H1 (cell line): ENCODE data around the gene NAT9. TPM values are rescaled to one million over a fixed set of nuclear protein-coding genes. Genes with fewer than 3 reads are reported as not detected.

ENCODE experiments used
- CTCF ChIA-PET: fragments of 300-600 bp; sonication (Branson Sonifier 250); formaldehyde crosslinking; loops from one replicate; lab custom pipeline; 2021; ENCODE audit not compliant: partially characterized antibody; lab: Charles Lee
- POLR2A ChIA-PET: fragments of 300-600 bp; sonication (Branson Sonifier 250); formaldehyde crosslinking; loops from one replicate; lab custom pipeline; 2021; ENCODE audit warnings: inconsistent platforms; ENCODE audit not compliant: partially characterized antibody; lab: Charles Lee
- DNase-seq, 2 experiments: peaks; one replicate each; pipeline versions ENCODE4 v3.0.0 to v3.0.0-alpha.2; 2010 to 2022; ENCODE audit warnings: low spot score in 2 of 2, low read depth in 1 of 2, mixed read lengths in 1 of 2
- FAIRE-seq: peaks from 2 replicates; lab custom pipeline; 2011; peaks lifted over from hg19 to GRCh38; lab: Jason Lieb, UNC
- H2AFZ ChIP-seq: 2 replicates; pipeline ENCODE4 v1.8.1; 2012; ENCODE audit warnings: low read length, inconsistent platforms
- H2AK5ac ChIP-seq: 2 replicates; pipeline ENCODE4 v1.6.1; 2013; ENCODE audit warnings: low read depth, low read length
- H2BK120ac ChIP-seq: replicated peaks from 2 replicates; pipeline ENCODE3; 2013; ENCODE audit warnings: low read depth, low read length, inconsistent platforms
- H2BK12ac ChIP-seq: 2 replicates; pipeline ENCODE4 v1.6.1; 2013; ENCODE audit warnings: low read depth, low read length
- H2BK15ac ChIP-seq: 2 replicates; pipeline ENCODE4 v1.6.1; 2013; ENCODE audit warnings: low read length
- H2BK20ac ChIP-seq: 2 replicates; pipeline ENCODE4 v1.6.1; 2013; ENCODE audit warnings: low read length
- H2BK5ac ChIP-seq: 2 replicates; pipeline ENCODE4 v1.6.1; 2013; ENCODE audit warnings: low read depth, low read length
- H3K14ac ChIP-seq: 2 replicates; pipeline ENCODE4 v1.6.1; 2013; ENCODE audit warnings: inconsistent platforms; ENCODE audit not compliant: insufficient read length
- H3K18ac ChIP-seq: 2 replicates; pipeline ENCODE4 v1.6.1; 2013; ENCODE audit warnings: low read length; ENCODE audit errors: extremely low read depth
- H3K23ac ChIP-seq: 2 replicates; pipeline ENCODE4 v1.6.1; 2013; ENCODE audit warnings: inconsistent platforms; ENCODE audit not compliant: insufficient read length
- H3K23me2 ChIP-seq: 2 replicates; pipeline ENCODE4 v1.6.1; 2013; ENCODE audit warnings: low read depth, low read length
- H3K27ac ChIP-seq: 2 replicates; pipeline ENCODE4 v1.6.1; 2011; ENCODE audit warnings: low read depth, low read length, inconsistent platforms
- H3K27me3 ChIP-seq, 4 experiments: replicated peaks in 1 of 4; 1 replicate in 1 of 4; 2 replicates in 3 of 4; pipeline versions ENCODE4 v1.6.1 to v1.8.1; 2011 to 2013; ENCODE audit warnings: low read length in 3 of 4, mild to moderate bottlenecking in 3 of 4, inconsistent platforms in 2 of 4, mixed read lengths in 2 of 4, moderate library complexity in 1 of 4; ENCODE audit not compliant: control insufficient read depth in 3 of 4, insufficient read depth in 3 of 4; ENCODE audit errors: extremely low read depth in 1 of 4
- H3K36me3 ChIP-seq, 4 experiments: 2 replicates each; pipeline versions ENCODE4 v1.6.1 to v1.8.1; 2011 to 2013; ENCODE audit warnings: mild to moderate bottlenecking in 4 of 4, low read length in 3 of 4, moderate library complexity in 2 of 4, control low read depth in 1 of 4, inconsistent platforms in 1 of 4; ENCODE audit not compliant: insufficient read depth in 4 of 4, control insufficient read depth in 2 of 4
- H3K4ac ChIP-seq: replicated peaks from 2 replicates; pipeline ENCODE3; 2013; ENCODE audit warnings: low read length, low read depth, mixed read lengths, inconsistent platforms; ENCODE audit not compliant: insufficient read length
- H3K4me1 ChIP-seq, 4 experiments: replicated peaks in 1 of 4; 1 replicate in 1 of 4; 2 replicates in 3 of 4; pipeline versions ENCODE4 v1.6.1 to v1.8.1; 2011 to 2013; ENCODE audit warnings: low read length in 3 of 4, inconsistent platforms in 2 of 4, mixed read lengths in 1 of 4; ENCODE audit not compliant: insufficient read depth in 4 of 4, control insufficient read depth in 3 of 4
- H3K4me2 ChIP-seq, 2 experiments: 2 replicates each; pipeline versions ENCODE4 v1.6.1 to v1.8.1; 2011 to 2013; ENCODE audit warnings: low read depth in 2 of 2, low read length in 2 of 2, control low read depth in 1 of 2, inconsistent platforms in 1 of 2, mild to moderate bottlenecking in 1 of 2; ENCODE audit not compliant: insufficient read depth in 1 of 2
- H3K4me3 ChIP-seq, 4 experiments: fragments of 200-600, 300-600 bp in 1 of 4; sonication (generic), shearing (Covaris generic), sonication (Bioruptor Twin) in 1 of 4; 2 replicates each; pipeline versions ENCODE4 v1.5.1 to v1.8.1; 2011 to 2016; ENCODE audit warnings: low read length in 4 of 4, low read depth in 3 of 4, control low read depth in 2 of 4, inconsistent platforms in 2 of 4, mild to moderate bottlenecking in 2 of 4, mixed read lengths in 1 of 4, moderate library complexity in 1 of 4; ENCODE audit not compliant: insufficient read depth in 2 of 4; ENCODE audit errors: extremely low read depth in 1 of 4
- H3K56ac ChIP-seq: replicated peaks from 2 replicates; pipeline ENCODE3; 2013; ENCODE audit warnings: low read depth, mild to moderate bottlenecking, mixed read lengths, low read length, inconsistent platforms; ENCODE audit not compliant: insufficient read length
- H3K79me1 ChIP-seq: 2 replicates; pipeline ENCODE4 v1.6.1; 2013; ENCODE audit warnings: low read depth, low read length, control low read depth
- H3K79me2 ChIP-seq, 2 experiments: 2 replicates each; pipeline versions ENCODE4 v1.6.1 to v1.8.1; 2012 to 2013; ENCODE audit warnings: low read length in 2 of 2, mild to moderate bottlenecking in 2 of 2, inconsistent platforms in 1 of 2; ENCODE audit not compliant: insufficient read depth in 2 of 2, control insufficient read depth in 1 of 2
- H3K9ac ChIP-seq, 4 experiments: replicated peaks in 1 of 4; 1 replicate in 1 of 4; 2 replicates in 3 of 4; pipeline versions ENCODE4 v1.6.1 to v1.8.1; 2011 to 2013; ENCODE audit warnings: low read depth in 3 of 4, low read length in 3 of 4, control low read depth in 2 of 4, mild to moderate bottlenecking in 2 of 4, moderate library complexity in 2 of 4, inconsistent platforms in 1 of 4; ENCODE audit errors: extremely low read depth in 1 of 4
- H3K9me3 ChIP-seq, 2 experiments: 2 replicates each; pipeline versions ENCODE4 v1.6.1 to v1.8.1; 2012 to 2013; ENCODE audit warnings: mild to moderate bottlenecking in 2 of 2, moderate library complexity in 2 of 2, control low read depth in 1 of 2, inconsistent platforms in 1 of 2, low read depth in 1 of 2, low read length in 1 of 2, mixed read lengths in 1 of 2; ENCODE audit not compliant: insufficient read depth in 2 of 2
- H4K20me1 ChIP-seq, 2 experiments: replicated peaks in 1 of 2; 2 replicates each; pipeline versions ENCODE3 to v1.8.1; 2011 to 2013; ENCODE audit warnings: inconsistent platforms in 2 of 2, low read length in 2 of 2, mild to moderate bottlenecking in 1 of 2; ENCODE audit not compliant: insufficient read depth in 2 of 2, control insufficient read depth in 1 of 2
- H4K5ac ChIP-seq: 2 replicates; pipeline ENCODE4 v1.6.1; 2013; ENCODE audit warnings: low read length, low read depth, mixed read lengths, inconsistent platforms; ENCODE audit not compliant: insufficient read length
- H4K8ac ChIP-seq: 2 replicates; pipeline ENCODE4 v1.8.0; 2013; ENCODE audit warnings: mild to moderate bottlenecking, moderate library complexity, low read length, inconsistent platforms; ENCODE audit not compliant: insufficient read depth; ENCODE audit errors: extremely low read depth
- H4K91ac ChIP-seq: replicated peaks from 2 replicates; pipeline ENCODE3; 2013; ENCODE audit warnings: low read length, mixed read lengths, inconsistent platforms; ENCODE audit not compliant: insufficient read length
- CHD1 ChIP-seq: IDR thresholded peaks from 2 replicates; pipeline ENCODE4 v1.6.1; 2012; ENCODE audit warnings: low read depth, low read length, improper control_type of control experiment
- E2F6 ChIP-seq: IDR thresholded peaks from 2 replicates; pipeline ENCODE4 v1.6.1; 2012; ENCODE audit warnings: inconsistent platforms
- JUN ChIP-seq: IDR thresholded peaks from 2 replicates; pipeline ENCODE4 v1.6.1; 2011; ENCODE audit warnings: low read depth, mild to moderate bottlenecking, improper control_type of control experiment, low read length
- NANOG ChIP-seq: IDR thresholded peaks from 2 replicates; pipeline ENCODE4 v1.6.1; 2011; ENCODE audit warnings: low read length, low read depth, mild to moderate bottlenecking, inconsistent platforms; ENCODE audit not compliant: insufficient read depth, poor library complexity, severe bottlenecking
- WGBS, 2 experiments: shearing (Covaris generic) in 1 of 2; methylation state at CpG; one replicate each; pipeline versions ENCODE4 v1.1.6 to v1.1.7; 2013 to 2015; ENCODE audit warnings: low lambda C conversion rate in 2 of 2, mixed read lengths in 2 of 2, inconsistent platforms in 1 of 2, low coverage in 1 of 2, missing lambda C conversion rate in 1 of 2; ENCODE audit not compliant: insufficient replicate concordance in 2 of 2, insufficient coverage in 1 of 2, insufficient read length in 1 of 2; ENCODE audit errors: extremely low coverage in 1 of 2, missing lambda C conversion rate in 1 of 2; 5-methylcytosine and 5-hydroxymethylcytosine counted together
- polyA plus RNA-seq, 7 experiments: library from polyadenylated mRNA; depleted of rRNA in 3 of 7; stranded (reverse) in 5 of 7; unstranded in 2 of 7; fragments of >200 nt in 5 of 7; fragments of 200-250 nt in 2 of 7; gene quantifications; 1 replicate in 5 of 7; 2 replicates in 1 of 7; 4 replicates in 1 of 7; pipeline versions ENCODE4 v1.2.1 to v1.2.3, GENCODE V29; 2011 to 2013; ENCODE audit warnings: missing spikeins in 2 of 7, mixed read lengths in 2 of 7
- total RNA-seq: library from RNA; stranded (reverse); fragmentation: NEBNext Ultra II Directional; extraction: Animal tissue kit (Norgen Biotek cat#: 25700); gene quantifications from 2 replicates; pipeline ENCODE4 v1.2.1, GENCODE V29; 2021

NAT9 gene
- total and polyA plus RNA-seq, 2 of the 8 experiments (the other 6 are each of a cell fraction or from before 2014, with no cell fraction given): 32.3 to 42.7 TPM

- H3K14ac ChIP-seq: no peak overlapping the region
- no peak overlapping the region for H4K8ac ChIP-seq
- H4K20me1 ChIP-seq: peaks cover 0 to 7% of the 10 kb centered on the region in 2 experiments
- peaks cover 14% of the 10 kb centered on the region for H3K23me2 ChIP-seq
- H3K27ac ChIP-seq: no peak overlapping the region
- ChIA-PET CTCF (interaction anchor here (1.0 to 1.4 kb wide), 3 partner anchors 15 to 72 kb away, joined by 3 read pairs; no protein-coding TSS in a partner anchor), POLR2A (interaction anchor here (0.8 kb wide), 1 partner anchor 20 kb away, joined by 3 read pairs; no protein-coding TSS in a partner anchor)
- peaks cover 0 to 3% (median 0%) of the 10 kb centered on the region in 4 experiments; a peak in 3 of 7 replicates for H3K27me3 ChIP-seq
- H3K23ac ChIP-seq: no peak overlapping the region
- H3K4me3 ChIP-seq: no peak overlapping the region
- no peaks in the 10 kb centered on the region for H3K4me1 ChIP-seq
- no peaks in the 10 kb centered on the region for H3K36me3 ChIP-seq
- DNase-seq (no peak), FAIRE-seq (no peak)
- no peak overlapping the region for H2BK5ac ChIP-seq
- H2BK15ac ChIP-seq: no peak overlapping the region
- 88% methylated on average over 15 of the region's 15 CpGs; no CpG with 5 or more reads in 1 of the 2 experiments for WGBS, 2 experiments
- no peak overlapping the region for H4K91ac ChIP-seq
- H3K9ac ChIP-seq: no peak overlapping the region
- H4K5ac ChIP-seq: no peak overlapping the region
- no peak overlapping the region for H2BK20ac ChIP-seq
- no peak overlapping the region for H2BK120ac ChIP-seq
- peaks cover 3% of the 10 kb centered on the region; the same call in 1 of the 2 replicates for H3K79me1 ChIP-seq
- no peak overlapping the region for H2BK12ac ChIP-seq
- H3K4me2 ChIP-seq: no peak overlapping the region
- H3K18ac ChIP-seq: no peak overlapping the region
- no peak overlapping the region for H3K4ac ChIP-seq
- no peak overlapping the region for H2AK5ac ChIP-seq
- TF ChIP-seq JUN (no peak), CHD1 (no peak), E2F6 (no peak), NANOG (no peak)
- H3K56ac ChIP-seq: no peak overlapping the region
- no peak overlapping the region for H2AFZ ChIP-seq
- peaks cover 0 to 9% of the 10 kb centered on the region in 2 experiments; a peak in 1 of 4 replicates for H3K9me3 ChIP-seq
- H3K79me2 ChIP-seq: no peaks in the 10 kb centered on the region
These were observed 46.3 kb downstream of the NAT9 start for GRCh38 chr17:74729866-74730265.
